WTC11 (cell line): ENCODE measurements around the gene CSKMT. TPM values are rescaled to one million over a fixed set of nuclear protein-coding genes. Genes with fewer than 3 reads are reported as not detected.

Experiments used
- AR ChIP-seq: fragments of 250-450 bp; sonication (Bioruptor Pico); IDR thresholded peaks from 2 replicates; pipeline ENCODE4 v1.9.0; 2021; ENCODE audit warnings: mild to moderate bottlenecking
- ATF2 ChIP-seq: sonication (generic); formaldehyde crosslinking; IDR thresholded peaks from 2 replicates; pipeline ENCODE4 v1.8.1; 2022; ENCODE audit warnings: low read depth, missing genetic modification reagents, borderline replicate concordance
- ATF6 ChIP-seq: sonication (generic); formaldehyde crosslinking; IDR thresholded peaks from 2 replicates; pipeline ENCODE4 v1.8.1; 2023; ENCODE audit warnings: mild to moderate bottlenecking, missing genetic modification reagents
- EMX1 ChIP-seq: fragments of 250-450 bp; sonication (Bioruptor Pico); IDR thresholded peaks from 2 replicates; pipeline ENCODE4 v1.8.0; 2021; ENCODE audit warnings: mild to moderate bottlenecking
- FOXJ3 ChIP-seq: sonication (generic); formaldehyde crosslinking; IDR thresholded peaks from 2 replicates; pipeline ENCODE4 v1.9.0; 2021; ENCODE audit warnings: missing genetic modification reagents, mild to moderate bottlenecking, borderline replicate concordance
- FOXK1 ChIP-seq: sonication (generic); formaldehyde crosslinking; IDR thresholded peaks from 2 replicates; pipeline ENCODE4 v1.8.0; 2022; ENCODE audit warnings: mild to moderate bottlenecking, moderate library complexity, missing genetic modification reagents
- GABPB1 ChIP-seq: sonication (generic); formaldehyde crosslinking; IDR thresholded peaks from 2 replicates; pipeline ENCODE4 v1.8.1; 2023; ENCODE audit warnings: mild to moderate bottlenecking, missing genetic modification reagents
- HMGA2 ChIP-seq: fragments of 250-450 bp; sonication (Bioruptor Pico); IDR thresholded peaks from 2 replicates; pipeline ENCODE4 v1.4.0; 2021; ENCODE audit warnings: mild to moderate bottlenecking, moderate library complexity
- MXD4 ChIP-seq: fragments of 250-450 bp; sonication (Bioruptor Pico); IDR thresholded peaks from 2 replicates; pipeline ENCODE4 v1.8.0; 2021; ENCODE audit warnings: mild to moderate bottlenecking, moderate library complexity, borderline replicate concordance
- PRRX2 ChIP-seq: fragments of 250-450 bp; sonication (Bioruptor Pico); IDR thresholded peaks from 2 replicates; pipeline ENCODE4 v1.8.0; 2021; ENCODE audit warnings: mild to moderate bottlenecking
- SMAD3 ChIP-seq: sonication (generic); formaldehyde crosslinking; IDR thresholded peaks from 2 replicates; pipeline ENCODE4 v1.8.0; 2022; ENCODE audit warnings: missing genetic modification reagents, mild to moderate bottlenecking, borderline replicate concordance
- SP1 ChIP-seq: sonication (generic); formaldehyde crosslinking; conservative IDR thresholded peaks from 2 replicates; pipeline ENCODE4 v1.8.1; 2022; ENCODE audit warnings: missing genetic modification reagents
- STAT6 ChIP-seq: sonication (generic); formaldehyde crosslinking; conservative IDR thresholded peaks from 2 replicates; pipeline ENCODE4 v1.8.1; 2023; ENCODE audit warnings: mild to moderate bottlenecking, low read depth, missing genetic modification reagents, moderate library complexity
- TEAD4 ChIP-seq: sonication (generic); formaldehyde crosslinking; IDR thresholded peaks from 2 replicates; pipeline ENCODE4 v1.8.0; 2022; ENCODE audit warnings: mild to moderate bottlenecking, missing genetic modification reagents
- TP53 ChIP-seq: sonication (generic); formaldehyde crosslinking; IDR thresholded peaks from 2 replicates; pipeline ENCODE4 v1.8.1; 2023; ENCODE audit warnings: mild to moderate bottlenecking, missing genetic modification reagents
- ZBTB43 ChIP-seq: sonication (generic); formaldehyde crosslinking; IDR thresholded peaks from 2 replicates; pipeline ENCODE4 v1.8.1; 2023; ENCODE audit warnings: mild to moderate bottlenecking, missing genetic modification reagents
- ZMAT4 ChIP-seq: fragments of 250-450 bp; sonication (Bioruptor Pico); IDR thresholded peaks from 2 replicates; pipeline ENCODE4 v1.9.0; 2021; ENCODE audit warnings: mild to moderate bottlenecking
- total RNA-seq: library from RNA; stranded (reverse); gene quantifications from 3 replicates; pipeline ENCODE4 v1.2.3, GENCODE V29; 2021
- TF ChIP-seq, protein P1 (sequence below): sonication (generic); formaldehyde crosslinking; IDR thresholded peaks from 2 replicates; pipeline ENCODE4 v1.8.0; 2023; ENCODE audit warnings: mild to moderate bottlenecking, missing genetic modification reagents
- TF ChIP-seq, protein P2 (sequence below): sonication (generic); formaldehyde crosslinking; IDR thresholded peaks from 2 replicates; pipeline ENCODE4 v1.8.1; 2022; ENCODE audit warnings: mild to moderate bottlenecking, missing genetic modification reagents, moderate library complexity, borderline replicate concordance
- TF ChIP-seq, protein P3 (sequence below): sonication (generic); formaldehyde crosslinking; IDR thresholded peaks from 2 replicates; pipeline ENCODE4 v1.8.0; 2022; ENCODE audit warnings: mild to moderate bottlenecking, missing genetic modification reagents
- TF ChIP-seq, protein P4 (sequence below): sonication (generic); formaldehyde crosslinking; conservative IDR thresholded peaks from 2 replicates; pipeline ENCODE4 v1.8.1; 2022; ENCODE audit warnings: mild to moderate bottlenecking, missing genetic modification reagents

The CSKMT gene
- total RNA-seq, 1 experiment from 2014 or later = 75.6 TPM

GRCh38 chr11:62678770-62679696 is 13.9 kb downstream of the CSKMT start, which contains the start of gene UBXN1 (continued):
- TF ChIP-seq, protein P1, sequence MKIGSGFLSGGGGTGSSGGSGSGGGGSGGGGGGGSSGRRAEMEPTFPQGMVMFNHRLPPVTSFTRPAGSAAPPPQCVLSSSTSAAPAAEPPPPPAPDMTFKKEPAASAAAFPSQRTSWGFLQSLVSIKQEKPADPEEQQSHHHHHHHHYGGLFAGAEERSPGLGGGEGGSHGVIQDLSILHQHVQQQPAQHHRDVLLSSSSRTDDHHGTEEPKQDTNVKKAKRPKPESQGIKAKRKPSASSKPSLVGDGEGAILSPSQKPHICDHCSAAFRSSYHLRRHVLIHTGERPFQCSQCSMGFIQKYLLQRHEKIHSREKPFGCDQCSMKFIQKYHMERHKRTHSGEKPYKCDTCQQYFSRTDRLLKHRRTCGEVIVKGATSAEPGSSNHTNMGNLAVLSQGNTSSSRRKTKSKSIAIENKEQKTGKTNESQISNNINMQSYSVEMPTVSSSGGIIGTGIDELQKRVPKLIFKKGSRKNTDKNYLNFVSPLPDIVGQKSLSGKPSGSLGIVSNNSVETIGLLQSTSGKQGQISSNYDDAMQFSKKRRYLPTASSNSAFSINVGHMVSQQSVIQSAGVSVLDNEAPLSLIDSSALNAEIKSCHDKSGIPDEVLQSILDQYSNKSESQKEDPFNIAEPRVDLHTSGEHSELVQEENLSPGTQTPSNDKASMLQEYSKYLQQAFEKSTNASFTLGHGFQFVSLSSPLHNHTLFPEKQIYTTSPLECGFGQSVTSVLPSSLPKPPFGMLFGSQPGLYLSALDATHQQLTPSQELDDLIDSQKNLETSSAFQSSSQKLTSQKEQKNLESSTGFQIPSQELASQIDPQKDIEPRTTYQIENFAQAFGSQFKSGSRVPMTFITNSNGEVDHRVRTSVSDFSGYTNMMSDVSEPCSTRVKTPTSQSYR (CRISPR knock-in tag) = no peak
- no peak for TF ChIP-seq ZMAT4
- TF ChIP-seq AR (CRISPR knock-in tag) = no peak
- TF ChIP-seq TEAD4 (CRISPR knock-in tag) = no peak
- no peak for TF ChIP-seq ZBTB43 (CRISPR knock-in tag)
- TF ChIP-seq EMX1 (CRISPR knock-in tag) = no peak
- TF ChIP-seq, protein P2, sequence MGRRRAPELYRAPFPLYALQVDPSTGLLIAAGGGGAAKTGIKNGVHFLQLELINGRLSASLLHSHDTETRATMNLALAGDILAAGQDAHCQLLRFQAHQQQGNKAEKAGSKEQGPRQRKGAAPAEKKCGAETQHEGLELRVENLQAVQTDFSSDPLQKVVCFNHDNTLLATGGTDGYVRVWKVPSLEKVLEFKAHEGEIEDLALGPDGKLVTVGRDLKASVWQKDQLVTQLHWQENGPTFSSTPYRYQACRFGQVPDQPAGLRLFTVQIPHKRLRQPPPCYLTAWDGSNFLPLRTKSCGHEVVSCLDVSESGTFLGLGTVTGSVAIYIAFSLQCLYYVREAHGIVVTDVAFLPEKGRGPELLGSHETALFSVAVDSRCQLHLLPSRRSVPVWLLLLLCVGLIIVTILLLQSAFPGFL (CRISPR knock-in tag) = no peak
- no peak for TF ChIP-seq ATF2 (CRISPR knock-in tag)
- no peak for TF ChIP-seq TP53 (CRISPR knock-in tag)
- TF ChIP-seq, protein P3, sequence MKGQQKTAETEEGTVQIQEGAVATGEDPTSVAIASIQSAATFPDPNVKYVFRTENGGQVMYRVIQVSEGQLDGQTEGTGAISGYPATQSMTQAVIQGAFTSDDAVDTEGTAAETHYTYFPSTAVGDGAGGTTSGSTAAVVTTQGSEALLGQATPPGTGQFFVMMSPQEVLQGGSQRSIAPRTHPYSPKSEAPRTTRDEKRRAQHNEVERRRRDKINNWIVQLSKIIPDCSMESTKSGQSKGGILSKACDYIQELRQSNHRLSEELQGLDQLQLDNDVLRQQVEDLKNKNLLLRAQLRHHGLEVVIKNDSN = peak; percentile 99
- 0 out of 2 replicates have a peak, but pooled peaks have one; percentile 48 for TF ChIP-seq SMAD3 (CRISPR knock-in tag)
- TF ChIP-seq FOXK1 (CRISPR knock-in tag) = peak; percentile 98
- no peak for TF ChIP-seq STAT6 (CRISPR knock-in tag)
- peak; percentile 77 for TF ChIP-seq GABPB1
- TF ChIP-seq FOXJ3 = no peak
- no peak for TF ChIP-seq MXD4 (CRISPR knock-in tag)
- no peak for TF ChIP-seq ATF6 (CRISPR knock-in tag)
- no peak for TF ChIP-seq HMGA2 (CRISPR knock-in tag)
- TF ChIP-seq, protein P4, sequence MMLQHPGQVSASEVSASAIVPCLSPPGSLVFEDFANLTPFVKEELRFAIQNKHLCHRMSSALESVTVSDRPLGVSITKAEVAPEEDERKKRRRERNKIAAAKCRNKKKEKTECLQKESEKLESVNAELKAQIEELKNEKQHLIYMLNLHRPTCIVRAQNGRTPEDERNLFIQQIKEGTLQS (CRISPR knock-in tag) = no peak
- TF ChIP-seq SP1 (CRISPR knock-in tag) = peak; percentile 80
- no peak for TF ChIP-seq PRRX2 (CRISPR knock-in tag)
